HTR-8/SVneo (cell line): Measurements from ENCODE around the gene SLC24A3.

Source experiments
- DNase-seq: peaks from one replicate; pipeline ENCODE4 v3.0.0; 2011; ENCODE audit warnings: low spot score, mixed read lengths; ENCODE audit not compliant: insufficient read length
- FAIRE-seq: peaks from 2 replicates; lab custom pipeline; 2011; peaks lifted over from hg19 to GRCh38; lab: Jason Lieb, UNC

The SLC24A3 gene

DNA sequence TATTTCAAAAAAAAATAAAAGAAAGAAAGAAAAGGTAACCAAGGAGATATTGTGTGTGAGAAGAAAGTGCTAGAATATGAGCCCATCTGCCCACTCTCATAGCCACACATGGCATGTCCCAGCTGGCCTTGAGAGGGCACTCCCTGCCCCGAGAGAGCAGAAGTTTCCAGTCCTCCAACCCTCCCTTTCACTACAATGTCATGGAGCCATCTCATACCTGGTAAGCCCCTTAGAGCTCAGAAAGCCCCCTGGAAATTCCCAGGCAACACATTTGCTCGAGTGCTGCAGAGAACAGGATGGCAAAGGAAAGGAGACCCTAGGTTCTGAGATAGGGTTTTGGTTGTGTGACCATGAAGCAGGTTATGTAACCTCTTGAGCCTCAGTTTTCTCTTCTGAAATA lies 469.8 kb downstream of the SLC24A3 start:
- no peak for DNase-seq
- FAIRE-seq = no peak

DNA sequence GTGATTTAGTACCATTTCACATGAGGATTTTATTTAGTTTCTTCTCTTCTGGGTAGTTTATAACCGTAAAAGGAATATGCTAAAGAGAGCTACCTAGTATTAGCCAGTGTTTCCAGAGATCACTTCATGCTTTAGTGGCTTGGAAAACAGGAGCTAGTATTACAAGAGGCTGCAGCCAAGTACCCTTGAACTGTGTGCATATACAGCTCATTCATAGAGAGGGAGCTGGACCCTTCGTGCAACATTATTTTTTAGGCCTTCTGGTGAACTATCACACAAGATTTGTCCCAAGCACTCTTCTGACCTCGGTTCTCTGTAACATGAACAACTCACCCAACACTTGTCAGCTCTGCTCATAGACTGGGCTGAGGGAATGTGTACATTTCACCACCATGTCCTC lies 470.7 kb downstream of the SLC24A3 start:
- FAIRE-seq = no peak
- no peak for DNase-seq

DNA sequence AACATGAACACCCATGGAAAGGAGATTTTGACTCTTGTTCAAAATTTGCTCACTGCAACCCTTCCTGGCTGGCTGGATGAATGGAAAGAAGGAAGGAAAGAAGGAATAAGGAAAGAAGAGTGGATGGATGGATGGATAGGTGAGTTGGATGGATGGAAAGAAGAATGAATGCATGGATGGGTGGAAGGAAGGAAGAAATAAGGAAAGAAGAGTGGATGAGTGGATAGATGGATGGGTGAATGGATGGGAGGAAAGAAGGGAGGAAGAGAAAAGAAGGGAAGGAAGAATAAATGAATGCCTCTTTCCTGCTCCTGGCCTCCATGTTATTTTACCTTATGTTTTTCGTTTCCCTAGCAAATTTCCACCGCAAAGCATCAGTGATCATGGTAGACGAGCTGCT lies 471.4 kb downstream of the SLC24A3 start:
- FAIRE-seq (no peak), DNase-seq (no peak)

DNA sequence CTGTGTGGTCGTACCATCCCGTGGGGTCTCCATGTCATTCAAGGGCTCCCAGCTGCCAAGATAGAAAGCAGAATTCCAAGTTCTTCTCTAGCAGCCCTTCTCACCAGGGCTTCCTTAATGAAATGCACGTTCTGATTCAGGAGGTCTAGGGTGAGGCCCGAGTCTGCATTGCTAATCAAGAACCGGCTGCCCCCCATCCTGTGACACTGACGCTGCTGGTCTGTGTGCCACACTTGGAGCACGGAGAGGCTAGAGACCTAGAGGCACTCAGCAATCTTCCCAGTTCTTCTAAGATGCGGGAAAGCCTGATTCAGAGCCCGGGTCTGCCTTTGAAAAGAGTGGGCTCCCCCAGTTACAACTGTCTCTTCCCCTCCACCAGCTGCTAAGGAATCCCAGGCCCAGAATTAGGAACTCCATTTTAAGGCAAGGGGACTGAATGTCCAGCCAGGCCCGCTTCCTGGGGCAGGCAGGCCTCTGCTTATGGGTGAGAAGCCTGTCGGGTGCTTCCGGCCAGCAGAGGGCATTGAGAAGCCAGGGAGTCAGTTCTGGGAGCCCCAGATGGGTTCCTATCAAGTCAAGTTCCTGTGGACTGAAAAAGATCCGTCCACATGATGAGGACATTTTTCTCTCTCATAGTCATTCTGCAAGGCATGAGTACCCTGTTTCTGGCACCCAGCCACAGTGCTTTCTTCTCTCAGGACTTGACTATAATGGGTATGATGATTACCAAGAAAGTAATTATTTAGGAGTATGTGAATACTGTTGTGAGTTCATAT lies 475.8 kb downstream of the SLC24A3 start:
- FAIRE-seq = no peak
- peak; percentile 67 for DNase-seq

DNA sequence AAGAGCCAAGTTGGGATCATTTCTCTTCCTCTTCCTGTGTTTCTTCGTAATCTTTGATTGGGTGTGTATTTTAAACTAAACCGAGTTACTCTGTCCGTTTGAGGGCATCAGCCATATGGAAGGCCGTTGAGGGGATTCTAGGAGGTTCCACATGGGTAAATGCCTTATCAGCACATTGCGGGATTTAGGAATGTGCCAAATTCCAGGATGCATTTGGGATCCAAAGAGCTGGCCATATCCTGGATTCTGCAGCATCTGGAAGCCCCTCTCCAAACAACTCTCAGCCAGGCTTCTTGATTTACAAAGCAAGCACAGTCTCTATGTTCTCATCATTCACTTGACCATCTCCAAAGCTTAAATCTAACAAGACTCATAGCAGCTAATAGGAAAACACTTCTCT lies 478.0 kb downstream of the SLC24A3 start:
- FAIRE-seq (no peak), DNase-seq (no peak)

DNA sequence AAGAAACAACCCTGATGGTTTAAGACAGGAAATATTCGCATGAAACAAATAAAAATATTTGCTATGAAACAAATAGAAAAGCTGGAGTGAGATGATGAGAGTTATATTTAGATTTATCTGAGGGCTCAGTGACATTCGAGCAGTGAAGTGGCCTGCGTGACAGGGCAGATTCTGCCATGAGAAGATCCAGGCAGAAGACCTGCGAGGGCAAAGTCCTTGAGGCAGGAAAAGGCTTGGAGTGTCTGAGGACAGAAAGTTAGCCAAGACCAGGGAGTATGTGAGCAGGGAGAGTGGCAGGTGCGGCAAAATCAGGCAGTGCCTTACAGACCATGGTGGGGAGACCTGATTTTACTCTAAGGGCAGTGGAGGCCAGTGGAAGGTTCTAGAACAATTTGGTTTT lies 478.7 kb downstream of the SLC24A3 start:
- DNase-seq (no peak), FAIRE-seq (no peak)

DNA sequence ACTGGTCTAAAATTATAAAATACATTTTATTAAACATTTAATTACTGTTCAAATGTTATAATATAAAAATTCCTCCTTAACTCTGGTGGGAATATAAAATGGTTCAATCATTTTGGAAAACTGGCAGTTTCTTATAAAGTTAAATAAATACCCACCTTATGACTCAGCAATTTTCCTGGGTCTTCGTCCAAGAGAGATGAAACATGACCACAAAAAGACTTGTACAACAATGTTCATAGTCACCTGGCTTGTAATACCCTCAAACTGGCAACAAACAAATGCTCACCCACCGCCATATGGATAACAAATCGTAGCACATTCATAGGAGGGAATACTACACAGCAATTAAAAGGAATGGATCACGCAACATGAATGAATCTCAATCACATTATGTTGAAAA lies 479.7 kb downstream of the SLC24A3 start:
- FAIRE-seq = no peak
- DNase-seq = no peak

DNA sequence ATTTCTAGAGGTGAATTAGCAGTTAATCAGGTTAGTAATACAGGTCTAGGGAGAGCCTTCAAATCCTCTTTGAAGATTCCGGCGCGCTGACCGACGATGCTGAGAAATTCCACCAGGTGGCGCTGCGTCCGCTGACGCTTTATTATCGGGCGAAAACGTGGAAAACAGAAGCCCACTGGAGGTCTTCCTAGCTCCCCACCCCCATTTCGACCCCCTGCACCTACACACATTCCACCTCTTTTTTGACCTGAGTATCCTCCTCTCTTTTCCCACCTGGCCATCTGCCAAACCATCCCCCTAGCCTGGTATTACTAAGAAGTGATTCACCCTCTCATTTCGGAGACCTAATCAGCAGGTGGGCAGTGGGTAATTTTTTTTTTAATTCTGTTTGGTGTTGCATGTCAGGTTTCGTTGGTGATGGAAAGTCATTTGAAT lies 480.3 kb downstream of the SLC24A3 start:
- FAIRE-seq (no peak), DNase-seq (peak; percentile 44)

DNA sequence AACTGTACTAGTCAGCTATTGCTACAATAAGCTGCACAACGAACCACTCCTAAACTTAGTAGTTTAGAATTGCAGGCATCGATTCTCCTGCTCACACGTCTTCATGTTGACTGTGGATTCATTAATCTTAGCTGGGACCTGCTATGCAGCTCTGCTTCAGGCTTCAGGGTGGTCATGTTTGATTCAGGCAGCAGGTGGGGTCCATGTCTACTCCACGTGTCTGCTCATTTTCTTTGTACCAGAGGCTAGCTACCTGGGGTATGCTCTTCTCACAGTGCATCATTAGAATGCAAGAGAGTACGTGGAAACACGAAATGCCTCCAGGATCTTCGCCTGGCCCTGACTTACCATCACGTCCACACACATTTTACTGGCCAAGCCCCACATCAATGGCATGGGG lies 481.1 kb downstream of the SLC24A3 start:
- no peak for FAIRE-seq
- DNase-seq = no peak

DNA sequence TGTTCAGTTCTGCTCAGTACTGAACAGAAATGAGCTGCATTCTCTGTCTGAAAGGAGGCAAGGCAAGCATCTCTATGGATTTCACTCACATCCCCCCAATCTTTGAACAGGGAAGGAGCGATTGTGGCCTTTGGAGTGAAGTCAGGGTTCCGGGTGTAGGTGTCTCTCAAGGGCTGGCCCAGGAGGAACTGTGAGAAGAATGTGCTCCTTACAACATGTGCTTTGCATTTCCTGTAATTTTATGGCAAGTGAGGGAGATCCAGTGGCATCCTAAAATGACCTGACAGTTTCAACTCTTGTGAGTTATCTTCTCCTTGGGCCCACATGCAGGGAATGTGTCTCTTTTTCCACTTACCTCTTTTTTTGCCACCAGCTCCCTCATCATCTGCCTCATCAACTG lies 482.6 kb downstream of the SLC24A3 start:
- DNase-seq (no peak), FAIRE-seq (no peak)

DNA sequence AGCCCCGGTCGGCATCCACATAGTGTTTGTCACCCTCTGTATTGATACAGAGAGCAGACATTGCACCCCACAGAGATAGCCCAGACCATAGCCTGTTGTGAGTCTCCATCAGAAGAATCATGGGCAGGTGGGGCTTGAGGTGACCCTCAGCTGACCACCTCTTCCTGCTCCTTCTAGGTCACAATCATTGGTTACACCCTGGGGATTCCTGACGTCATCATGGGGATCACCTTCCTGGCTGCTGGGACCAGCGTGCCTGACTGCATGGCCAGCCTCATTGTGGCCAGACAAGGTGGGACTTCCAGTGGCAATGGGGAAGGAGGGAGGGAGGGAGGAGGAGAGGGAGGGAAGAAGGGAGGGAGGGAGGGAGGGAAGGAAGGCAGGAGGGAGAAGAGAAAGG lies 484.2 kb downstream of the SLC24A3 start:
- DNase-seq = no peak
- FAIRE-seq = no peak

DNA sequence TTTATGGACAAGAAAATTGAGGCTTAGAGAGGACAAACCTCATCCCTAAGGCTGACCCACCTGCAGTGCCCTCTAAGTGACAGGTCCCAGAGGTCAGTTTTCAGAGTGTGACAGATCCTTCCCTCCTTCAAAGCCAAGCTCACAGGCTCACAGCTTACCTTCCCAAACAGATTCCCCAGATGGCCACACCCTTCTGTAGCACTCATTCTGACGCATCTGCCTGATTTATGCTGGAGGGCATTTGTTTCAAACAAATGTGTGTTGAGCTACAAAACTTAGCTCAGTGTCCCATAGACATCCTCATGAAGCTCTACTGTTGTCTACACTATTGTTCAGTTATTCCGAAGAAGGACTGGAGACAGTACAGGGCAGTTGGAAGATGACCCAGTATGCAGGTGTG lies 485.0 kb downstream of the SLC24A3 start:
- DNase-seq (no peak), FAIRE-seq (no peak)

DNA sequence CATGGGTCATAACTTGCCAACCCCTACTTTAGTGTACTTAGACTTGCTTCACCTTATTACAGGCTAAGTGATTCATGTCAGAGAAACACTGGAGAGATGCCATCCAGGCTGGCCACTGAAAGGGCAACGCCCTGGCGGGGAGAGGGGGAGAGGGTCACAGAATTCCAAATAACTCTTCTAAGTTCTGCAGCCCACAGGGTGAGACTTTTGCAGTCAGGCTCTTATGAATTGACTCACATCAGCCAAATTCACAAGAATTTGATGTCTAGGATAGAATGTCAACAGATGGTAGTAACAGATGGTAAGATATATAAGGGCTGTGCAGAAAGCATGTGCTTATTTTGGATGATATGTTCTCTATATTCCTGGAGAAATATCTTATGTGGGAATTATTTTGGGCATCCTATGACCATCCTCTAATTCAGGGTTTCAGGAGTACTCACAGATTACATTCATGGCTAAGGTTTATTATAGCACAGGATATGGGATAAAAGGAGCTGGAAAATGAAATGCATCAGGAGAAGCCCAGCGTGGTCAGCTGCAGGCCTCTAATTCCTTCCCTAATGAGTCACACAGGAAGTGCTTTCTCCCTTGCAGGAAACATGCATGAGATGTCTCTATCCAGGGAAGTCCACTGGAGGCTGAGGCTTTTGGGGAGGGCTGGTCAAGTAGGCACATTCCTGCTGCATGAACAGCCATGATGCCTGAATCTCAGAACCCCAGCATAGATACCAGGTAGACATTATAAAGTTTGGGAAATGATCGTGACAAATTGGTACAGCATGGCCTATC lies 486.9 kb downstream of the SLC24A3 start:
- DNase-seq (no peak), FAIRE-seq (no peak)

DNA sequence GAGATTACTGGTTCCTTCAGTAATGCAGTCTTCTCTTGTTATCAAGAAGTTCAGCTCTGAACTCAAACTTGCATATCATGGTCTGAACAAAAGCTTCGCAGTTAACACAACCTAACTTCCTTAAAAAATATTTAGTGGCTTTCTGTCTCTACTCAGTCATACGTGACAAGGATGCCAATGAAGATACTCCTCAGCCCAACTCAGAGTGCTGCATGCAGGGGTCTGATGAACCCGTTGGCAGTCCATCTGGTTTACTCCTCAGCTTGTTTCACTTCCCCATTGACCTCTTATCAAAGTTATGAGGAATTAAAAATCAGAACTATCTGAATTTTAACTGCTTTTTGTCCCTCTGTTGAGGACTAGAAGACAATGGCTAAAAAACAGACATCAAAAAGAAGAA lies 489.0 kb downstream of the SLC24A3 start:
- DNase-seq (no peak), FAIRE-seq (no peak)

DNA sequence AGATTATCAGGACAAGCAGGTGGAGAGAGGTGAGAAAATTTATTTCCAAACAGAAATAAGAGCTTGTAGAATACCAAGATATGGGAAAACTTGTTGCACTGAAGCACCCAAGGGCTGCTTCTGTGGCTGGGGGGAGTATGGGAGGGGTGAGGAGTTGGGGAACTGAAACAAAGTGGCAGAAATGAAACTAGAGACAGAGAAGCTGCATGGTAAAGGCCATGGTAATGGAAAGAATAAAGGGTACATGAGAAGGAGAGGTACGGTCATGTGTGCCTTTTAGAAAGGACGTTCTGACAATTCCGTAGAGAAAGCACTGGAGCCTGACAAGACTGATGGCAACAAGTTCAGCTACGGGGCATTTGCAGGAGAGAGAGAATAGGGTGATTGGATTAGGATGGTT lies 494.0 kb downstream of the SLC24A3 start:
- FAIRE-seq (no peak), DNase-seq (no peak)

DNA sequence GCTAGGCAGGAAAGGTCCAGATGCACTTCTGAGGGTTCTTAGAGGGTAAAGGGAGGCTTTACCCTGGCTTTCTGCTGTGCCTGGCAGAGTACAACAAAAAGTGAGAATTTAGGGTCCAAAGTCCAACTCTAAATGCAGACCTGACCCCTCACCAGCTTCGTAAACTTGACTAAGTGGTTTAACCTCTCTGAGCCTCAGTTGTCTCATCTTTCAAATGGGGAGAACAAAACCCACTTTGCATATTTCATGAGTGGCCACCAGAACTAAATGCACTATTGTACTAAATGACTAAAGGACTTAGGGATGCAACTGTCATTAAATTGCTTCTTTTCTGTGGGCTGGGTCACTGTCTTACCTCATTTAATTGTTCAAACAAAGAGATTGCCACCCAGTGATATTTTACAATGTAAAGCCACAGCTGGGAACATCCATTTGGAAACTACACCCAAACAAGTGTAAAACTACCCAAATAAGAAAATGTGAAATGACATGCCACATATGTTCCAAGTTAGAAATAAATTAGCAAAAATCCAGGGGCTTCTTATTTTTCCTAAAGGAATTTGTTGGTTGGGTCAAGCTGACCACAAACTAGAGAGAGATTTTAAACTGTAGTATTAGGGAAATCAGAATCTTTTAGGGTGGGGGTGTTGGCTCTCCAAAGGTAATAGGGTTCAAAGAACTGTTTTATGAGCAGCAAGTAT lies 497.3 kb downstream of the SLC24A3 start:
- FAIRE-seq (no peak), DNase-seq (no peak)

DNA sequence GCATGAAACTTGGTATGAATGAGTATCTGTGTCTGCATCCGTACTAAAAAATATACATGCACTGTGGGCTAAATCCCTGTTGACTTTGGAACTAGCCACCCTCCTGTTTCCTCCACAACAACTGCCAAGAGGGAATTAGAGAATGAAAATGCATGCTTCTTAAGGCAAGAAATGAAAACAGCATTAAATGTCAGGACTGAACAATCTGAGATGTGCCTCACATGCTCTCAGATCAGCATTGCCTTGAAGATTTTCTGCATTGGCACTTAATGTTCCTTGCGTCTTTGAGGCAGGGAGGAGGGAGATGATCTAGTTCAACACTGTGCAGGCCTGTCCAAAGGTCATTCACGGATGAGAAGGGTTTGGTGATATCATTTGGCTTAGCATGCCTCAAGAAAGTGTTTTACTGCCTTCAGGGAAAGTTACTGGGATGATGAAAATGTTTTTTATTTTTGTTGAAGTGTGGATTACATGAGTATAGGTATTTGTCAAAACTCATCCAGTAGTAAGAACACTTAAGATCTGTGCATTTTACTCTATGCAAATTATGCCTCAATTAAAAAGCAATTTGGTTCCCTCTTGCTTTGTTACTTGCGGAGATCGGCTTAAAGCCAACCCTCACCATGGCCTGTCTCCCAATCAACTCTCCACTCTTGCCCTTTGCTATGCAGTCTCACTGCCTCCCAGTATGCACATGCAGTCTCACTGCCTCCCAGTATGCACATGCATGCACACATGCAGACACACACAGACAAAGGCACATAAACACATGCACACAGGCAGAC lies 498.1 kb downstream of the SLC24A3 start:
- FAIRE-seq = peak; percentile 52
- no peak for DNase-seq

DNA sequence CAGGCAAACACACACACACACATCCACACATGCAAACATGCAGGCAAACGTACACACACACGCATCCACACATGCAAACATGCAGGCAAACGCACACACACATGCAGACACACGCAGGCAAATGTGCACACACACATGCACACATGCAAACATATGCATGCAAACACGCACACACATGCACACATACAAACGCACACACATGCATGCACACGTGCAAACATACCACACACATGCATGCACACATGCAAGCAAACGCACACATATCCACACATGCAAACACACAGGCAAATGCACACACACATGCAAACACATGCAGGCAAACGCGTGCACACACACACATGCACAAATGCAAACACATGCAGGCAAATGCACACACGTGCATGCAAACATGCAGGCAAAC lies 498.7 kb downstream of the SLC24A3 start:
- FAIRE-seq = peak; percentile 88
- no peak for DNase-seq

DNA sequence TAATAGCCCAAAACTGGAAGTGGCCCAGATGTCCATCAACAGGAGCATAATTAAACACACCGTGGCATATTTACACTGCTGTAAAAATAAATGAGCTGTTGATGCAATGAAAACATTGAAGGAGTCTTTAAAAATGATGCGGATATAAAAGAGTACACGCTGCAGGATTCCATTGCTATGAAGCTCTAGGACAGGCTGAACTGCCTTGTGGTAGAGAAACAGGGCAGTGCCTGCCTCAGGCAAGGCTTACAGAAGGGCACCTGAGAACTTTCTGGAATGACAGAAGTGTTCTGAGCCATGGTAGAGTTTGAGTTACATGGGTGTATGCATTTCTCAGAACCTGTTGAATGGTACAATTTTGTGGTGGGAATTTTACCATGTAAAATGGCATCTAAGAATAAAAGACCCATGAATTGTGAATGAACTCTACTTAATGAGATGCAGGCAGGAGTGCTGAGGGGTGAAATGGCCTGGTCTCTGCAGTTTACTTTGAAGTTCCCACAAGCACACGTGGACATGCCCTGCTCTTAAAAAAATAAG lies 500.3 kb downstream of the SLC24A3 start:
- DNase-seq = no peak

More for the DNA sequence above, 500.3 kb downstream of the SLC24A3 start:
- no peak for FAIRE-seq
